Ovary (tissue), 9 donors: Measurements from ENCODE around the gene STARD7. TPM values are rescaled to one million over a fixed set of nuclear protein-coding genes. Genes with fewer than 3 reads are reported as not detected.
"Not testable (repeated sequence)": the region's sequence is repeated elsewhere in the genome, so short reads cannot be mapped to it uniquely, and the experiment has no call there.

Experiments
- DNase-seq, 5 donors: peaks; one replicate each; pipeline ENCODE4 v3.0.0-alpha.2; 2019 to 2020
- H3K27ac ChIP-seq, 2 donors: fragments of 200-600 bp; one replicate each; pipeline versions ENCODE4 v1.5.1 to v1.8.0; 2019 to 2022
- H3K27me3 ChIP-seq: fragments of 200-600 bp; one replicate; pipeline ENCODE4 v1.8.0; 2022
- H3K36me3 ChIP-seq: fragments of 200-600 bp; sonication (generic); one replicate; pipeline ENCODE4 v1.5.1; 2019
- H3K4me1 ChIP-seq: one replicate; pipeline ENCODE4 v1.8.1; 2013; ENCODE audit warnings: mild to moderate bottlenecking, moderate library complexity; ENCODE audit not compliant: insufficient read depth
- H3K4me3 ChIP-seq: fragments of 200-600 bp; sonication (generic); one replicate; pipeline ENCODE4 v1.5.1; 2017
- H3K9me3 ChIP-seq, 2 donors: fragments of 200-600 bp in 1 of 2; sonication (generic) in 1 of 2; one replicate each; pipeline versions ENCODE4 v1.5.1 to v1.8.1; 2013 to 2019; ENCODE audit warnings: mild to moderate bottlenecking in 1 of 2, moderate library complexity in 1 of 2
- EP300 ChIP-seq: sonication (generic); formaldehyde crosslinking; IDR thresholded peaks from one replicate; pipeline ENCODE4 v1.6.1; 2017; ENCODE audit warnings: antibody characterized with exemption
- POLR2A ChIP-seq: fragments of 450-650 bp; IDR thresholded peaks from one replicate; pipeline ENCODE4 v1.6.1; 2017; ENCODE audit warnings: antibody characterized with exemption, mild to moderate bottlenecking, moderate library complexity
- WGBS, 3 donors: extraction: QIAGEN DNeasy Blood & Tissue Kit in 1 of 3; methylation state at CpG; one replicate each; pipeline versions ENCODE4 v1.1.5 to v1.1.7; 2013 to 2017; 5-methylcytosine and 5-hydroxymethylcytosine counted together
- intact Hi-C, 4 donors: fragments of 100-400 bp; cut with DNase I; formaldehyde crosslinking; loops; one replicate each; pipeline versions ENCODE4 v1.11.0 to v1.15.1; 2022 to 2023
- polyA plus RNA-seq, 2 donors: library from polyadenylated mRNA; stranded (reverse); fragments of 200-250 nt in 1 of 2; fragments of 350-450 nt in 1 of 2; fragmentation: Illumina TruSeq in 1 of 2; extraction: RNeasy Lipid Tissue Mini Kit (QIAGEN cat#74804) in 1 of 2; gene quantifications; one replicate each; pipeline ENCODE4 v1.2.3, GENCODE V29; 2013 to 2014
- total RNA-seq, 7 donors: library from RNA; depleted of rRNA in 2 of 7; stranded (reverse); fragments of >200 nt in 2 of 7; fragmentation: NEBNext Ultra II Directional in 3 of 7; extraction: Animal tissue kit (Norgen Biotek cat#: 25700) in 3 of 7; gene quantifications; one replicate each; pipeline versions ENCODE4 v1.1.0 to v1.2.4, GENCODE V29; 2016 to 2023
- TF ChIP-seq, protein P1 (sequence below), 3 donors: fragments of 450-650 bp in 2 of 3; fragments of 200-600 bp in 1 of 3; IDR thresholded peaks; one replicate each; pipeline versions ENCODE4 v1.5.1 to v1.8.0; 2016 to 2022; ENCODE audit warnings: antibody characterized with exemption in 3 of 3, mild to moderate bottlenecking in 1 of 3
- donor health status: DM: no; HTN: no; CAD: no; lungs with moderate emphysema.
- donor health status: DM: no; HTN: no; CAD: no.
- donor health status: Bipolar disorder and iron deficiency.
- donor health status: DM: yes; HTN: yes; CAD: no.
- donor health status: DM: no; HTN: no; CAD: no.
- donor health status: DM: yes; HTN: yes; CAD: no.

STARD7 gene
- total and polyA plus RNA-seq, 9 donors = 32.7 to 90.9 (median 73.8) TPM

DNA sequence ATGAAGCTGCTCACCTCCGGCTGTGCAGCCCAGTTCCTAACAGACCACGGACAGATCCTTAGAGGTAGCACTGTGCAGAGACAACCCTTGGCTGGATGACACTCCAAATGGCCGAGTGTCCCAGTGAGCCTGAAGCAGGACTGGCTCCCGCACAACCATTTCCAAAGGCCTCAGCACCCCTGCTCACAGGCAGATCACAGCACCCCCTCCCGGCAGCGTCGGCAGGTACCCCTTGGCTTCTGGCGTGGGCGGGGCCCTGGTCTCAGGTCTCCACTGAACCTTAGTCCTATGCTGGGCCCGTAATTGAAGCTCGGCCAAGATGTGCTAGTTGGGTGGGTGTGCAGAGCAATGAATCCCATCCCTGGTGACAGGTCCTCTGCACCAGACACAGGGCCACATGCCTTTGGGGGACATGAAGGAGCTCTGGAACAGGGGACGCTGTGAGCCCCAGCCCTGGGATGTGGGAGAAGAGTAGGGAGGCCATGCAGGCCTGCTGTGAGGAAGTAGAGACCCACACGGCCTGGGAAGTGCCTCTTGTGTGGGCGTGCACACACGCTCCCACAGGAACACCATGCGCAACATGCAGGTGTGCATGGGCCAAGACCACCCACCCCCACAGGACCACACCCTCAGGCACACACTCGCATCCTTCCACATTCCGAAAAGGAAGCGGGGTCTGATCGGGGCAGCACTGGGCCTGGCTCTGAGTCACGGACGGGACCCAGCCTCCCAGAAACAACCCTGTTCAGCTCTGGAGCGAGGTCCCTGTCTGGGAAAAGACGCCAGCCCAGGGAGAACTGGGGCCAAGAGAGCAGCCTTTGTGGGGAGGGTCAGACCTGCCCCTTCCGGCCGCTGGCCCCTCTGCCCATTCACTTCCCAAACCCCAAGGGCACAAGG, 66.2 kb downstream of the STARD7 start:
- WGBS, 3 donors = 84 to 88% (median 87%) methylated on average over 25 to 26 of the region's 26 CpGs
- H3K4me1 ChIP-seq = peaks cover 6% of the 10 kb centered on the region
- no peak overlapping the region for H3K27ac ChIP-seq
- H3K4me3 ChIP-seq = no peak overlapping the region
- peak in 2 of 5 donors; percentile 12 to 13 for DNase-seq
- TF ChIP-seq, protein P1, sequence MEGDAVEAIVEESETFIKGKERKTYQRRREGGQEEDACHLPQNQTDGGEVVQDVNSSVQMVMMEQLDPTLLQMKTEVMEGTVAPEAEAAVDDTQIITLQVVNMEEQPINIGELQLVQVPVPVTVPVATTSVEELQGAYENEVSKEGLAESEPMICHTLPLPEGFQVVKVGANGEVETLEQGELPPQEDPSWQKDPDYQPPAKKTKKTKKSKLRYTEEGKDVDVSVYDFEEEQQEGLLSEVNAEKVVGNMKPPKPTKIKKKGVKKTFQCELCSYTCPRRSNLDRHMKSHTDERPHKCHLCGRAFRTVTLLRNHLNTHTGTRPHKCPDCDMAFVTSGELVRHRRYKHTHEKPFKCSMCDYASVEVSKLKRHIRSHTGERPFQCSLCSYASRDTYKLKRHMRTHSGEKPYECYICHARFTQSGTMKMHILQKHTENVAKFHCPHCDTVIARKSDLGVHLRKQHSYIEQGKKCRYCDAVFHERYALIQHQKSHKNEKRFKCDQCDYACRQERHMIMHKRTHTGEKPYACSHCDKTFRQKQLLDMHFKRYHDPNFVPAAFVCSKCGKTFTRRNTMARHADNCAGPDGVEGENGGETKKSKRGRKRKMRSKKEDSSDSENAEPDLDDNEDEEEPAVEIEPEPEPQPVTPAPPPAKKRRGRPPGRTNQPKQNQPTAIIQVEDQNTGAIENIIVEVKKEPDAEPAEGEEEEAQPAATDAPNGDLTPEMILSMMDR (IDR thresholded peaks at IDR 0.05) = no peak
- TF ChIP-seq EP300 = no peak
- no peak for TF ChIP-seq POLR2A
- intact Hi-C loops = loop anchor here in 1 of 4 donors (10.0 kb wide), 1 partner anchor 122 kb away; the partner anchor contains the start of genes CIAO1 and TMEM127
- H3K27me3 ChIP-seq = no peaks in the 10 kb centered on the region
- no peaks in the 10 kb centered on the region for H3K36me3 ChIP-seq
- H3K9me3 ChIP-seq = no peaks in the 10 kb centered on the region

- H3K27ac ChIP-seq, H3K4me1 ChIP-seq, H3K36me3 ChIP-seq, H3K27me3 ChIP-seq, H3K9me3 ChIP-seq, DNase-seq, H3K4me3 ChIP-seq: not testable (repeated sequence)
- intact Hi-C loops = loop anchor here in 1 of 4 donors (10.0 kb wide), 1 partner anchor 123 kb away; the partner anchor contains the start of genes CIAO1 and TMEM127
- WGBS, 3 donors = 95 to 99% (median 96%) methylated on average over 5 of the region's 5 CpGs
Observed at GRCh38 chr2:96141624-96141967, 67.0 kb downstream of the STARD7 start.

- Histone ChIP-seq H3K4me3 (no peak overlapping the region), H3K27ac (no peak overlapping the region), H3K9me3 (no peaks in the 10 kb centered on the region), H3K36me3 (no peaks in the 10 kb centered on the region), H3K4me1 (peaks cover 6% of the 10 kb centered on the region), H3K27me3 (no peaks in the 10 kb centered on the region)
- peak in 1 of 5 donors; percentile 9 for DNase-seq
- 93 to 96% (median 94%) methylated on average over 13 of the region's 13 CpGs for WGBS, 3 donors
- TF ChIP-seq EP300 (no peak), POLR2A (no peak)
- TF ChIP-seq, protein P1 (IDR thresholded peaks at IDR 0.05) = no peak
- intact Hi-C loops = loop anchor here in 1 of 4 donors (10.0 kb wide), 1 partner anchor 124 kb away; the partner anchor contains the start of genes CIAO1 and TMEM127
Observed at GRCh38 chr2:96140941-96141623, 67.5 kb downstream of the STARD7 start.

GRCh38 chr2:96139181-96139758, 69.4 kb downstream of the STARD7 start:
- Histone ChIP-seq H3K27me3 (no peaks in the 10 kb centered on the region), H3K4me1 (no peaks in the 10 kb centered on the region), H3K9me3 (no peaks in the 10 kb centered on the region), H3K36me3 (no peaks in the 10 kb centered on the region), H3K27ac (no peak overlapping the region), H3K4me3 (no peak overlapping the region)
- WGBS, 3 donors = 84 to 86% (median 85%) methylated on average over 7 of the region's 7 CpGs
- intact Hi-C loops = loop anchor here in 3 of 4 donors (5.0 to 10.0 kb wide), 2 partner anchors 366 to 368 kb away; partner anchors contain the start of gene NEURL3 (in 3 of the 3)
- TF ChIP-seq EP300 (no peak), POLR2A (no peak)
- TF ChIP-seq, protein P1 (IDR thresholded peaks at IDR 0.05) = no peak
- DNase-seq = no peak
